ENCODE results near the gene ZNF770.
"Not testable (repeated sequence)": the region's sequence is repeated elsewhere in the genome, so short reads cannot be mapped to it uniquely, and the experiment has no call there.

ZNF770 gene

GRCh38 chr15:34941185-34941698 is 46.8 kb downstream of the ZNF770 start:
- Histone ChIP-seq H3K36me3 (ENCODE audit: control insufficient read depth, insufficient read depth, low read length) (peaks cover 2% of the 10 kb centered on the region), H3K4me3 (replicated peaks; ENCODE audit: low read depth, low read length) (no peak overlapping the region), H3K27me3 (replicated peaks; ENCODE audit: control insufficient read depth, insufficient read depth, low read length) (no peaks in the 10 kb centered on the region)
- DNase-seq (ENCODE audit: extremely low read depth, insufficient read length), result no peak
- TF ChIP-seq CTCF (IDR thresholded peaks at IDR 0.05; ENCODE audit: insufficient read depth, low read length, poor library complexity, severe bottlenecking), result no peak

GRCh38 chr15:34933432-34933975 is 54.6 kb downstream of the ZNF770 start:
- H3K36me3 ChIP-seq (ENCODE audit: control insufficient read depth, insufficient read depth, low read length), result peaks cover 3% of the 10 kb centered on the region
- no peak for DNase-seq (ENCODE audit: extremely low read depth, insufficient read length)

GRCh38 chr15:34928349-34928748 is 59.7 kb downstream of the ZNF770 start:
- H3K4me3 ChIP-seq (replicated peaks; ENCODE audit: low read depth, low read length); H3K27me3 ChIP-seq (replicated peaks; ENCODE audit: control insufficient read depth, insufficient read depth, low read length); DNase-seq (ENCODE audit: extremely low read depth, insufficient read length); H3K36me3 ChIP-seq (ENCODE audit: control insufficient read depth, insufficient read depth, low read length): not testable (repeated sequence)

More at GRCh38 chr15:34933432-34933975, 54.6 kb downstream of the ZNF770 start:
- no peak for TF ChIP-seq CTCF (IDR thresholded peaks at IDR 0.05; ENCODE audit: insufficient read depth, low read length, poor library complexity, severe bottlenecking)
- Histone ChIP-seq H3K27me3 (replicated peaks; ENCODE audit: control insufficient read depth, insufficient read depth, low read length) (no peaks in the 10 kb centered on the region), H3K4me3 (replicated peaks; ENCODE audit: low read depth, low read length) (no peak overlapping the region)

All from GM06990 (cell line).